HEK293 (cell line): Measurements from ENCODE around the gene ITPKB.

Experiments used
- CTCF ChIA-PET: fragments of 350-600 bp; formaldehyde crosslinking; extraction: SDS; loops from one replicate; lab custom pipeline; 2021; ENCODE audit warnings: antibody characterized with exemption; lab: Yijun Ruan, JAX
- POLR2A ChIA-PET: fragments of 300-600 bp; formaldehyde crosslinking; extraction: SDS; loops from one replicate; lab custom pipeline; 2020; ENCODE audit warnings: antibody characterized with exemption, inconsistent platforms; lab: Yijun Ruan, JAX
- H3K27ac ChIP-seq: fragments of 200-500 bp; sonication (Bioruptor generic); 2 replicates; pipeline ENCODE4 v1.5.1; 2014; ENCODE audit warnings: low read depth, low read length, control low read depth, inconsistent platforms; ENCODE audit errors: extremely low read depth
- H3K36me3 ChIP-seq, 2 experiments: fragments of 200-500 bp in 1 of 2; sonication (Bioruptor generic) in 1 of 2; 1 replicate in 1 of 2; 2 replicates in 1 of 2; pipeline ENCODE4 v1.5.1; 2014 to 2017; ENCODE audit warnings: inconsistent platforms in 2 of 2, low read length in 2 of 2; ENCODE audit not compliant: control insufficient read depth in 2 of 2, insufficient read depth in 1 of 2
- H3K4me1 ChIP-seq: fragments of 200-500 bp; sonication (Bioruptor generic); 2 replicates; pipeline ENCODE4 v1.5.1; 2014; ENCODE audit warnings: mild to moderate bottlenecking, low read length, inconsistent platforms; ENCODE audit not compliant: control insufficient read depth, insufficient read depth
- H3K4me3 ChIP-seq: 2 replicates; pipeline ENCODE4 v1.5.1; 2011; ENCODE audit warnings: low read depth, mild to moderate bottlenecking, control low read depth, low read length, moderate library complexity
- H3K9me3 ChIP-seq: fragments of 200-500 bp; sonication (Bioruptor generic); 2 replicates; pipeline ENCODE4 v1.5.1; 2014; ENCODE audit warnings: low read depth, low read length, inconsistent platforms; ENCODE audit not compliant: control insufficient read depth, insufficient read depth
- GLIS1 ChIP-seq: fragments of 450-650 bp; formaldehyde crosslinking; IDR thresholded peaks from 2 replicates; pipeline ENCODE4 v1.5.1; 2016; ENCODE audit warnings: missing biosample characterization, missing genetic modification characterization
- KLF10 ChIP-seq: fragments of 450-650 bp; IDR thresholded peaks from 2 replicates; pipeline ENCODE4 v1.5.1; 2018; ENCODE audit warnings: missing biosample characterization, mild to moderate bottlenecking, missing genetic modification characterization
- SCRT1 ChIP-seq: fragments of 450-650 bp; formaldehyde crosslinking; IDR thresholded peaks from 2 replicates; pipeline ENCODE4 v1.5.1; 2016; ENCODE audit warnings: missing biosample characterization, missing genetic modification characterization, borderline replicate concordance
- ZFP69B ChIP-seq: fragments of 450-650 bp; formaldehyde crosslinking; IDR thresholded peaks from 2 replicates; pipeline ENCODE4 v1.5.1; 2016; ENCODE audit warnings: missing biosample characterization, missing genetic modification characterization
- ZNF175 ChIP-seq: fragments of 450-650 bp; formaldehyde crosslinking; IDR thresholded peaks from 2 replicates; pipeline ENCODE4 v1.5.1; 2016; ENCODE audit warnings: missing biosample characterization, missing genetic modification characterization
- ZNF239 ChIP-seq: fragments of 450-650 bp; formaldehyde crosslinking; IDR thresholded peaks from 2 replicates; pipeline ENCODE4 v1.5.1; 2016; ENCODE audit warnings: missing biosample characterization, missing genetic modification characterization
- ZNF248 ChIP-seq: fragments of 450-650 bp; formaldehyde crosslinking; IDR thresholded peaks from 2 replicates; pipeline ENCODE4 v1.5.1; 2017; ENCODE audit warnings: missing biosample characterization, missing genetic modification characterization
- ZNF302 ChIP-seq: fragments of 450-650 bp; formaldehyde crosslinking; IDR thresholded peaks from 2 replicates; pipeline ENCODE4 v1.5.1; 2016; ENCODE audit warnings: missing biosample characterization, missing genetic modification characterization, low read depth
- ZNF311 ChIP-seq: fragments of 450-650 bp; formaldehyde crosslinking; IDR thresholded peaks from 2 replicates; pipeline ENCODE4 v1.5.1; 2017; ENCODE audit warnings: missing biosample characterization, missing genetic modification characterization, borderline replicate concordance
- ZNF354C ChIP-seq: fragments of 450-650 bp; formaldehyde crosslinking; IDR thresholded peaks from 2 replicates; pipeline ENCODE4 v1.5.1; 2016; ENCODE audit warnings: missing biosample characterization, missing genetic modification characterization, low read depth, borderline replicate concordance
- ZNF404 ChIP-seq: fragments of 450-650 bp; formaldehyde crosslinking; IDR thresholded peaks from 2 replicates; pipeline ENCODE4 v1.5.1; 2017; ENCODE audit warnings: missing biosample characterization, missing genetic modification characterization
- ZNF423 ChIP-seq: fragments of 450-650 bp; formaldehyde crosslinking; IDR thresholded peaks from 2 replicates; pipeline ENCODE4 v1.5.1; 2016; ENCODE audit warnings: missing biosample characterization, missing genetic modification characterization
- ZNF623 ChIP-seq: fragments of 450-650 bp; formaldehyde crosslinking; IDR thresholded peaks from 2 replicates; pipeline ENCODE4 v1.5.1; 2016; ENCODE audit warnings: missing biosample characterization, missing genetic modification characterization
- ZNF629 ChIP-seq: fragments of 450-650 bp; formaldehyde crosslinking; IDR thresholded peaks from 2 replicates; pipeline ENCODE4 v1.5.1; 2017; ENCODE audit warnings: missing biosample characterization, missing genetic modification characterization
- TF ChIP-seq, protein P1 (sequence below): fragments of 450-650 bp; formaldehyde crosslinking; conservative IDR thresholded peaks from 2 replicates; pipeline ENCODE4 v1.5.1; 2016; ENCODE audit warnings: low read depth, missing biosample characterization, missing genetic modification characterization
- TF ChIP-seq, protein P2 (sequence below): fragments of 450-650 bp; formaldehyde crosslinking; IDR thresholded peaks from 2 replicates; pipeline ENCODE4 v1.5.1; 2016; ENCODE audit warnings: missing biosample characterization, missing genetic modification characterization
- TF ChIP-seq, protein P3 (sequence below): fragments of 450-650 bp; formaldehyde crosslinking; IDR thresholded peaks from 2 replicates; pipeline ENCODE4 v1.5.1; 2016; ENCODE audit warnings: missing biosample characterization, missing genetic modification characterization
- TF ChIP-seq, protein P4 (sequence below): fragments of 450-650 bp; formaldehyde crosslinking; IDR thresholded peaks from 2 replicates; pipeline ENCODE4 v1.5.1; 2016; ENCODE audit warnings: missing biosample characterization, missing genetic modification characterization
- TF ChIP-seq, protein P5 (sequence below): fragments of 450-650 bp; formaldehyde crosslinking; IDR thresholded peaks from 2 replicates; pipeline ENCODE4 v1.5.1; 2016; ENCODE audit warnings: missing biosample characterization, missing genetic modification characterization
- TF ChIP-seq, protein P6 (sequence below): fragments of 450-650 bp; formaldehyde crosslinking; IDR thresholded peaks from 2 replicates; pipeline ENCODE4 v1.5.1; 2016; ENCODE audit warnings: missing biosample characterization, missing genetic modification characterization, borderline replicate concordance

The ITPKB gene

DNA sequence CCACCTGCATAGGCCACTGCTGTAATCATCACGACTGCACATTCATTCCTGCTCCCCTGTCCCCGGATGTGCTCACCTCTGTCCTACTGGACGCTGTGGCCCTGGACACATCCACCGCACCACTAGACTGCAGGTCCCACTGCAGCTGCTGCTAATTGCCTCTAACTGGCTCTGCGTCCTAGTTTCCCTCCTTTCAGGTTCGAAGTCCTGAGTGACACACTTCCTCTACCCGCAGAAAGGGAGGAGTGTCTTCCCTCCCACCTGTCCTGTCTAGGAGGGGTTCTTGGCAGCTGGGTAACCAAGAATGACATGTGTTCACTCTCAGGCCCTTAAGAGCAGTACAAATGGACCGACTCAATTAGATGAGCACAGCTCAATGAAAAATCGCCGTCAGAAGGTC is 40.5 kb upstream of the ITPKB start:
- POLR2A ChIA-PET = no interaction called here
- no peak overlapping the region for H3K27ac ChIP-seq
- CTCF ChIA-PET = interaction anchor here (0.6 to 2.2 kb wide), 7 partner anchors 14 to 736 kb away, joined by 3 to 5 read pairs (median 3); no protein-coding TSS in a partner anchor

More for the DNA sequence above, 40.5 kb upstream of the ITPKB start:
- TF ChIP-seq KLF10 (tag by site-specific recombination) (no peak), GLIS1 (tag by site-specific recombination) (no peak), ZNF354C (tag by site-specific recombination) (no peak), ZNF248 (tag by site-specific recombination) (no peak), ZNF423 (no peak), ZNF239 (no peak), ZNF311 (tag by site-specific recombination) (no peak), ZNF629 (tag by site-specific recombination) (no peak), SCRT1 (tag by site-specific recombination) (no peak), ZFP69B (tag by site-specific recombination) (no peak), ZNF302 (tag by site-specific recombination) (no peak), ZNF175 (tag by site-specific recombination) (no peak), ZNF623 (tag by site-specific recombination) (no peak), ZNF404 (tag by site-specific recombination) (no peak)
- TF ChIP-seq, protein P1, sequence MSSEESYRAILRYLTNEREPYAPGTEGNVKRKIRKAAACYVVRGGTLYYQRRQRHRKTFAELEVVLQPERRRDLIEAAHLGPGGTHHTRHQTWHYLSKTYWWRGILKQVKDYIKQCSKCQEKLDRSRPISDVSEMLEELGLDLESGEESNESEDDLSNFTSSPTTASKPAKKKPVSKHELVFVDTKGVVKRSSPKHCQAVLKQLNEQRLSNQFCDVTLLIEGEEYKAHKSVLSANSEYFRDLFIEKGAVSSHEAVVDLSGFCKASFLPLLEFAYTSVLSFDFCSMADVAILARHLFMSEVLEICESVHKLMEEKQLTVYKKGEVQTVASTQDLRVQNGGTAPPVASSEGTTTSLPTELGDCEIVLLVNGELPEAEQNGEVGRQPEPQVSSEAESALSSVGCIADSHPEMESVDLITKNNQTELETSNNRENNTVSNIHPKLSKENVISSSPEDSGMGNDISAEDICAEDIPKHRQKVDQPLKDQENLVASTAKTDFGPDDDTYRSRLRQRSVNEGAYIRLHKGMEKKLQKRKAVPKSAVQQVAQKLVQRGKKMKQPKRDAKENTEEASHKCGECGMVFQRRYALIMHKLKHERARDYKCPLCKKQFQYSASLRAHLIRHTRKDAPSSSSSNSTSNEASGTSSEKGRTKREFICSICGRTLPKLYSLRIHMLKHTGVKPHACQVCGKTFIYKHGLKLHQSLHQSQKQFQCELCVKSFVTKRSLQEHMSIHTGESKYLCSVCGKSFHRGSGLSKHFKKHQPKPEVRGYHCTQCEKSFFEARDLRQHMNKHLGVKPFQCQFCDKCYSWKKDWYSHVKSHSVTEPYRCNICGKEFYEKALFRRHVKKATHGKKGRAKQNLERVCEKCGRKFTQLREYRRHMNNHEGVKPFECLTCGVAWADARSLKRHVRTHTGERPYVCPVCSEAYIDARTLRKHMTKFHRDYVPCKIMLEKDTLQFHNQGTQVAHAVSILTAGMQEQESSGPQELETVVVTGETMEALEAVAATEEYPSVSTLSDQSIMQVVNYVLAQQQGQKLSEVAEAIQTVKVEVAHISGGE (tag by site-specific recombination) = no peak
- TF ChIP-seq, protein P2, sequence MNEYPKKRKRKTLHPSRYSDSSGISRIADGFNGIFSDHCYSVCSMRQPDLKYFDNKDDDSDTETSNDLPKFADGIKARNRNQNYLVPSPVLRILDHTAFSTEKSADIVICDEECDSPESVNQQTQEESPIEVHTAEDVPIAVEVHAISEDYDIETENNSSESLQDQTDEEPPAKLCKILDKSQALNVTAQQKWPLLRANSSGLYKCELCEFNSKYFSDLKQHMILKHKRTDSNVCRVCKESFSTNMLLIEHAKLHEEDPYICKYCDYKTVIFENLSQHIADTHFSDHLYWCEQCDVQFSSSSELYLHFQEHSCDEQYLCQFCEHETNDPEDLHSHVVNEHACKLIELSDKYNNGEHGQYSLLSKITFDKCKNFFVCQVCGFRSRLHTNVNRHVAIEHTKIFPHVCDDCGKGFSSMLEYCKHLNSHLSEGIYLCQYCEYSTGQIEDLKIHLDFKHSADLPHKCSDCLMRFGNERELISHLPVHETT (tag by site-specific recombination) = no peak
- TF ChIP-seq, protein P3, sequence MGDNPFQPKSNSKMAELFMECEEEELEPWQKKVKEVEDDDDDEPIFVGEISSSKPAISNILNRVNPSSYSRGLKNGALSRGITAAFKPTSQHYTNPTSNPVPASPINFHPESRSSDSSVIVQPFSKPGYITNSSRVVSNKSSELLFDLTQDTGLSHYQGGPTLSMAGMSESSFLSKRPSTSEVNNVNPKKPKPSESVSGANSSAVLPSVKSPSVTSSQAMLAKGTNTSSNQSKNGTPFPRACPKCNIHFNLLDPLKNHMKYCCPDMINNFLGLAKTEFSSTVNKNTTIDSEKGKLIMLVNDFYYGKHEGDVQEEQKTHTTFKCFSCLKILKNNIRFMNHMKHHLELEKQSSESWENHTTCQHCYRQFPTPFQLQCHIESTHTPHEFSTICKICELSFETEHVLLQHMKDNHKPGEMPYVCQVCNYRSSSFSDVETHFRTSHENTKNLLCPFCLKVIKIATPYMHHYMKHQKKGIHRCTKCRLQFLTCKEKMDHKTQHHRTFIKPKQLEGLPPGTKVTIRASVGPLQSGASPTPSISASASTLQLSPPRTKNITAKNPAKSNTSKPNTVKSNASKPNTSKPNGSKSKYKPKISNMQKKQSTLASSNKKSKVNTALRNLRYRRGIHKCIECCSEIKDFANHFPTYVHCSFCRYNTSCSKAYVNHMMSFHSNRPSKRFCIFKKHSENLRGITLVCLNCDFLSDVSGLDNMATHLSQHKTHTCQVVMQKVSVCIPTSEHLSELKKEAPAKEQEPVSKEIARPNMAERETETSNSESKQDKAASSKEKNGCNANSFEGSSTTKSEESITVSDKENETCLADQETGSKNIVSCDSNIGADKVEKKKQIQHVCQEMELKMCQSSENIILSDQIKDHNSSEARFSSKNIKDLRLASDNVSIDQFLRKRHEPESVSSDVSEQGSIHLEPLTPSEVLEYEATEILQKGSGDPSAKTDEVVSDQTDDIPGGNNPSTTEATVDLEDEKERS = no peak
- TF ChIP-seq, protein P4, sequence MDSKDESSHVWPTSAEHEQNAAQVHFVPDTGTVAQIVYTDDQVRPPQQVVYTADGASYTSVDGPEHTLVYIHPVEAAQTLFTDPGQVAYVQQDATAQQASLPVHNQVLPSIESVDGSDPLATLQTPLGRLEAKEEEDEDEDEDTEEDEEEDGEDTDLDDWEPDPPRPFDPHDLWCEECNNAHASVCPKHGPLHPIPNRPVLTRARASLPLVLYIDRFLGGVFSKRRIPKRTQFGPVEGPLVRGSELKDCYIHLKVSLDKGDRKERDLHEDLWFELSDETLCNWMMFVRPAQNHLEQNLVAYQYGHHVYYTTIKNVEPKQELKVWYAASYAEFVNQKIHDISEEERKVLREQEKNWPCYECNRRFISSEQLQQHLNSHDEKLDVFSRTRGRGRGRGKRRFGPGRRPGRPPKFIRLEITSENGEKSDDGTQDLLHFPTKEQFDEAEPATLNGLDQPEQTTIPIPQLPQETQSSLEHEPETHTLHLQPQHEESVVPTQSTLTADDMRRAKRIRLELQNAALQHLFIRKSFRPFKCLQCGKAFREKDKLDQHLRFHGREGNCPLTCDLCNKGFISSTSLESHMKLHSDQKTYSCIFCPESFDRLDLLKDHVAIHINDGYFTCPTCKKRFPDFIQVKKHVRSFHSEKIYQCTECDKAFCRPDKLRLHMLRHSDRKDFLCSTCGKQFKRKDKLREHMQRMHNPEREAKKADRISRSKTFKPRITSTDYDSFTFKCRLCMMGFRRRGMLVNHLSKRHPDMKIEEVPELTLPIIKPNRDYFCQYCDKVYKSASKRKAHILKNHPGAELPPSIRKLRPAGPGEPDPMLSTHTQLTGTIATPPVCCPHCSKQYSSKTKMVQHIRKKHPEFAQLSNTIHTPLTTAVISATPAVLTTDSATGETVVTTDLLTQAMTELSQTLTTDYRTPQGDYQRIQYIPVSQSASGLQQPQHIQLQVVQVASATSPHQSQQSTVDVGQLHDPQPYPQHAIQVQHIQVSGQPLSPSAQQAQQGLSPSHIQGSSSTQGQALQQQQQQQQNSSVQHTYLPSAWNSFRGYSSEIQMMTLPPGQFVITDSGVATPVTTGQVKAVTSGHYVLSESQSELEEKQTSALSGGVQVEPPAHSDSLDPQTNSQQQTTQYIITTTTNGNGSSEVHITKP (tag by site-specific recombination) = no peak
- TF ChIP-seq, protein P5, sequence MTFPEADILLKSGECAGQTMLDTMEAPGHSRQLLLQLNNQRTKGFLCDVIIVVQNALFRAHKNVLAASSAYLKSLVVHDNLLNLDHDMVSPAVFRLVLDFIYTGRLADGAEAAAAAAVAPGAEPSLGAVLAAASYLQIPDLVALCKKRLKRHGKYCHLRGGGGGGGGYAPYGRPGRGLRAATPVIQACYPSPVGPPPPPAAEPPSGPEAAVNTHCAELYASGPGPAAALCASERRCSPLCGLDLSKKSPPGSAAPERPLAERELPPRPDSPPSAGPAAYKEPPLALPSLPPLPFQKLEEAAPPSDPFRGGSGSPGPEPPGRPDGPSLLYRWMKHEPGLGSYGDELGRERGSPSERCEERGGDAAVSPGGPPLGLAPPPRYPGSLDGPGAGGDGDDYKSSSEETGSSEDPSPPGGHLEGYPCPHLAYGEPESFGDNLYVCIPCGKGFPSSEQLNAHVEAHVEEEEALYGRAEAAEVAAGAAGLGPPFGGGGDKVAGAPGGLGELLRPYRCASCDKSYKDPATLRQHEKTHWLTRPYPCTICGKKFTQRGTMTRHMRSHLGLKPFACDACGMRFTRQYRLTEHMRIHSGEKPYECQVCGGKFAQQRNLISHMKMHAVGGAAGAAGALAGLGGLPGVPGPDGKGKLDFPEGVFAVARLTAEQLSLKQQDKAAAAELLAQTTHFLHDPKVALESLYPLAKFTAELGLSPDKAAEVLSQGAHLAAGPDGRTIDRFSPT = no peak
- TF ChIP-seq, protein P6, sequence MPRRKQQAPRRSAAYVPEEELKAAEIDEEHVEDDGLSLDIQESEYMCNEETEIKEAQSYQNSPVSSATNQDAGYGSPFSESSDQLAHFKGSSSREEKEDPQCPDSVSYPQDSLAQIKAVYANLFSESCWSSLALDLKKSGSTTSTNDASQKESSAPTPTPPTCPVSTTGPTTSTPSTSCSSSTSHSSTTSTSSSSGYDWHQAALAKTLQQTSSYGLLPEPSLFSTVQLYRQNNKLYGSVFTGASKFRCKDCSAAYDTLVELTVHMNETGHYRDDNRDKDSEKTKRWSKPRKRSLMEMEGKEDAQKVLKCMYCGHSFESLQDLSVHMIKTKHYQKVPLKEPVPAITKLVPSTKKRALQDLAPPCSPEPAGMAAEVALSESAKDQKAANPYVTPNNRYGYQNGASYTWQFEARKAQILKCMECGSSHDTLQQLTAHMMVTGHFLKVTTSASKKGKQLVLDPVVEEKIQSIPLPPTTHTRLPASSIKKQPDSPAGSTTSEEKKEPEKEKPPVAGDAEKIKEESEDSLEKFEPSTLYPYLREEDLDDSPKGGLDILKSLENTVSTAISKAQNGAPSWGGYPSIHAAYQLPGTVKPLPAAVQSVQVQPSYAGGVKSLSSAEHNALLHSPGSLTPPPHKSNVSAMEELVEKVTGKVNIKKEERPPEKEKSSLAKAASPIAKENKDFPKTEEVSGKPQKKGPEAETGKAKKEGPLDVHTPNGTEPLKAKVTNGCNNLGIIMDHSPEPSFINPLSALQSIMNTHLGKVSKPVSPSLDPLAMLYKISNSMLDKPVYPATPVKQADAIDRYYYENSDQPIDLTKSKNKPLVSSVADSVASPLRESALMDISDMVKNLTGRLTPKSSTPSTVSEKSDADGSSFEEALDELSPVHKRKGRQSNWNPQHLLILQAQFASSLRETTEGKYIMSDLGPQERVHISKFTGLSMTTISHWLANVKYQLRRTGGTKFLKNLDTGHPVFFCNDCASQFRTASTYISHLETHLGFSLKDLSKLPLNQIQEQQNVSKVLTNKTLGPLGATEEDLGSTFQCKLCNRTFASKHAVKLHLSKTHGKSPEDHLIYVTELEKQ (tag by site-specific recombination) = no peak
- no peak overlapping the region for H3K4me3 ChIP-seq
- H3K9me3 ChIP-seq = no peaks in the 10 kb centered on the region; the same call in 1 of the 2 replicates
- peaks cover 12% of the 10 kb centered on the region; the same call in 1 of the 2 replicates for H3K4me1 ChIP-seq
- H3K36me3 ChIP-seq = no peaks in the 10 kb centered on the region
